GM12872 (cell line): Measurements from ENCODE around the gene MASP1.

Source experiments
- TF ChIP-seq, protein P1 (sequence below): IDR thresholded peaks from 3 replicates; pipeline ENCODE4 v1.5.1; 2011; ENCODE audit warnings: low read depth, mild to moderate bottlenecking, low read length, moderate library complexity; ENCODE audit not compliant: insufficient read depth

The MASP1 gene, protein sequence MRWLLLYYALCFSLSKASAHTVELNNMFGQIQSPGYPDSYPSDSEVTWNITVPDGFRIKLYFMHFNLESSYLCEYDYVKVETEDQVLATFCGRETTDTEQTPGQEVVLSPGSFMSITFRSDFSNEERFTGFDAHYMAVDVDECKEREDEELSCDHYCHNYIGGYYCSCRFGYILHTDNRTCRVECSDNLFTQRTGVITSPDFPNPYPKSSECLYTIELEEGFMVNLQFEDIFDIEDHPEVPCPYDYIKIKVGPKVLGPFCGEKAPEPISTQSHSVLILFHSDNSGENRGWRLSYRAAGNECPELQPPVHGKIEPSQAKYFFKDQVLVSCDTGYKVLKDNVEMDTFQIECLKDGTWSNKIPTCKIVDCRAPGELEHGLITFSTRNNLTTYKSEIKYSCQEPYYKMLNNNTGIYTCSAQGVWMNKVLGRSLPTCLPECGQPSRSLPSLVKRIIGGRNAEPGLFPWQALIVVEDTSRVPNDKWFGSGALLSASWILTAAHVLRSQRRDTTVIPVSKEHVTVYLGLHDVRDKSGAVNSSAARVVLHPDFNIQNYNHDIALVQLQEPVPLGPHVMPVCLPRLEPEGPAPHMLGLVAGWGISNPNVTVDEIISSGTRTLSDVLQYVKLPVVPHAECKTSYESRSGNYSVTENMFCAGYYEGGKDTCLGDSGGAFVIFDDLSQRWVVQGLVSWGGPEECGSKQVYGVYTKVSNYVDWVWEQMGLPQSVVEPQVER

DNA sequence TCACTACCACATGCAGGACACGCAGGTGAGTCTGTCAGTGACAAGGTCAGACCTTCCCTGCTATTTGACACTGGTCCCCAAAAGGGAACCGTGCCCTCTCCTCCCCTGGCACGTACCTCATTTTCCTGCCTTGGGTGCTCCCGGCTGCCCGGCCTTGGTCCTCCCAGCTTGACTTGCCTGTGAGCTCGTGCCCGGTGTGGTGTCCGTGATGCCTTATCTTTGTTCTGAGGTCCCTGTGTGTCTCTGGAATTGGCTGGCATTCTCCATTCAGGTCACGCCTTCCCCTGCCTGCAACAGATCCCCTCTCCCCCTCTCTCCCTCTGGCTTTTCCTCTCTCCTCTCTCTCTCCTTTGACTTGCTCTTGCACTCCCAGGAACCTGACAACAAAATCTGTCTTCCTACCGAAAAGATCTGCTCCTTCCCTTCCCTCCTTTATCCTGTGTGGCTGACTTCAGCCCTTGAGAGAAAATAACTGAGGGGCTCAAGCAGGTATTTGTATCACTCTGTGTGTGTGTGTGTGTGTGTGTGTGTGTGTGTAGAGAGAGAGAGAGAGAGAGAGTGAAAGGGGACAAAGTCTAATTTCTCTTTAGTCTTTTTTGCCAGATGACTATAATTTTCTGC, at the start of gene MASP1:
MASP1 (minus strand) TSS at position 226 of the 621 bp plus-strand sequence; CDS start at position 121, 105 bp downstream.
- TF ChIP-seq, protein P1, sequence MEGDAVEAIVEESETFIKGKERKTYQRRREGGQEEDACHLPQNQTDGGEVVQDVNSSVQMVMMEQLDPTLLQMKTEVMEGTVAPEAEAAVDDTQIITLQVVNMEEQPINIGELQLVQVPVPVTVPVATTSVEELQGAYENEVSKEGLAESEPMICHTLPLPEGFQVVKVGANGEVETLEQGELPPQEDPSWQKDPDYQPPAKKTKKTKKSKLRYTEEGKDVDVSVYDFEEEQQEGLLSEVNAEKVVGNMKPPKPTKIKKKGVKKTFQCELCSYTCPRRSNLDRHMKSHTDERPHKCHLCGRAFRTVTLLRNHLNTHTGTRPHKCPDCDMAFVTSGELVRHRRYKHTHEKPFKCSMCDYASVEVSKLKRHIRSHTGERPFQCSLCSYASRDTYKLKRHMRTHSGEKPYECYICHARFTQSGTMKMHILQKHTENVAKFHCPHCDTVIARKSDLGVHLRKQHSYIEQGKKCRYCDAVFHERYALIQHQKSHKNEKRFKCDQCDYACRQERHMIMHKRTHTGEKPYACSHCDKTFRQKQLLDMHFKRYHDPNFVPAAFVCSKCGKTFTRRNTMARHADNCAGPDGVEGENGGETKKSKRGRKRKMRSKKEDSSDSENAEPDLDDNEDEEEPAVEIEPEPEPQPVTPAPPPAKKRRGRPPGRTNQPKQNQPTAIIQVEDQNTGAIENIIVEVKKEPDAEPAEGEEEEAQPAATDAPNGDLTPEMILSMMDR = no peak

DNA sequence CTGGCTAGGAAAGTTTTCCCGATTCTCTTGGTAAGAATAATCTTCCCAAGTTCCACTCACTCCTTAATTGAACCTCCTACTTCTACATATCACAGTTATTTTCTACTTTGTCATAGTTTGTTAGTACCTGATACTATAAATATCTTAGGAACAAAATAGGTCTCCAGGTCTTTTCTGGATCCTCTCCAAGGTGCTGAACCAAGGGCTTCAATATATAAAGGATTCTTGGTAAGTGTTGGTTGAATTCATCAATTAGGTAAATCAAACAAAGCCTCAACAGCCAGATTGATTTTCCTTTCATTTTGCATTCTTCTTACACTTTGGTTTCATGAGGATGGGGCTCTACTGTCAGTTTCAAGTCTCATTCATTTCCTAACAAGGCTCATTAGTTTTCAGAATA, 49.0 kb upstream of the MASP1 start:
- TF ChIP-seq, protein P1 = no peak

DNA sequence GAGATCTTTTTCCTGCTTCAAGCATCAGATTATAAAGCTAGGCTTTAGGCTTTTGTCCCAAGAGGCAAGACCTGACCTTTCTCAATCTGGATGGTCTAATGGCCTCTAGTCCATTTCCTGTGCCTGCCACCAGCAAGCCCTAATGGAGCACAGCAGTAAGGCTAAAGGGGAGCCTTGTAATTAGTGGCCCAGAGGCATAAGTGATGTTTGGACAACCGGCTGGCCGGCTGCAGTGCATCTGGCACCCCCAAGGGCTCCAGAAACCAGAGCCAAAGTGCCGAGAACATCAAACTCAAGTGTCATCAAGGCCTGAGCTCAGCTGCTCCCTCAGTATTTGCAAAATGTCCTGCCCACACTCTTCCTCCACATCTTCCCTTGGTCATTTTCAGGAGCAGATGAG, 44.8 kb upstream of the MASP1 start:
- TF ChIP-seq, protein P1 = no peak

DNA sequence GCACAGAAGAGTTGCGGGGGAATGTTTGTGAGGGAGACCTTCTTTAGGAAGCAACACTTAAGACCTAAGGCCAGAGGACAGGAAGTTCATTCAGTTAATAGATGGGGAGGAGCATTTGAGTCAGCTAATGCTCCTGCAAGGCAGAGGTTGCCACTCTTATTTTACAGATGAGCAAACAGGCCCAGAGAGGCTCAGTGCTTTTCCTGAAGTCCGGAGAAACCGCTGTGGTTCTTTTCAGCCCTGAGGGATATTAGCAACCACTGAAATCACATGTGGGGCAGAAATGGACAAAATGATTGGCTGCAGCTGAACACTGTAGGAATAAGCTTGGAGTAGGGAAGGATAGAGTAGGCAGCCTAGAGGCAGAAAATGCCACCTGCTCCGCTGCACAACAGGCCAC, 43.4 kb upstream of the MASP1 start:
- TF ChIP-seq, protein P1 = no peak

DNA sequence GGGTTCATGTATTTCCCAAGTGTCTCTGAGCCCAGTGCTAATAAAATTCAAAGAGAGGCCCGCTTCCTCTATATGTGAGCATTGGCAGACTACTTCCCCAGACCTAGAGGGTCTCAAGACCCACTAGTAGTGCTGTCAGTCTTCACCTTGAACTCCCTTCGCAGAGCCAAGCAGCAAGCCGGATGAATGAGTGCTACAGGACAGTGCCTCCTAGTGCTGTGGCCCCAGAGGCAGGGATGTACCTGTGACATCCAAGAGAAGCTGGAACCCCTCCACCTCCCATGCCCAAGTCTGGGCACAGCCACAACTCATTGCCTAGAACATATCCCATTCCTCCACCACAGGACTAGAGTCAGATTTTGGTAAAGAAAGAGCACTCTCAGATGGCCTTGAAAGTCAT, 37.2 kb upstream of the MASP1 start:
- TF ChIP-seq, protein P1 = no peak

DNA sequence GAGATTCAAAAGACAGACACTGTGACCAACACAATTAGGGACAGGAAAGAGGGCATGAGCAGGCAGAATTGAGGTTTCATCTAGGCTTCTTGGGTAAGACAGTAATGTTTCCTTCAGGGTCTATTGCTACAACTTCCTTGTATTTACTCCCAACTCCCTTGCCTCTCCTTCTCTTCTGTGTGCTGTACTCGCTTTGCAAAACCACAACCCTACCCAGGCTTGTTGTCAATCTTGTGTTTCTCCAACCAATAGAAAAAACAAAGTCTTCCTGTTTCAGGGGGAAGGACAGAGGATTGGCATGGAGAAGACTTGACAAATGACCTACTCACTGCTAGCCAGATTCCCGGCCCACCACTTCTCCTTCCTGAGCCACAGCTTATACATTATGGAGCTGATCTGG, 36.3 kb upstream of the MASP1 start:
- TF ChIP-seq, protein P1 = no peak

DNA sequence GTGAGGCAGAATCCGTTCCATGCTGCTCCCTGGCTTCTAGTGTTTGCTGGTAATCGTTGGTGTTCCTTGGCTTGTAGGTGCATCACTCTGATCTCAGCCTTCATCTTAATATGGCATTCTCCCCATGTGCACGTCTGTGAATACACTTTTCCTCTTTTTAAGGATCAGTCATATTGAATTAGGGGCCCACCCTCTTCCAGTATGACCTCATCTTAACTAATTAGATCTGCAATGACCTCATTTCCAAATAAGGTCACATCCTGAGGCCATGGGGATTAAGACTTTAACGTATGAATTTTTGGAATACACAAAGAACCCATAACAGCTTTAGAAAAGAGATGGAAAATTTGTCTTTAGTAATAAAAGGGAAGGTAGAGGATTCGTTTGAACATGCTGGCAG, 34.1 kb upstream of the MASP1 start:
- TF ChIP-seq, protein P1 = no peak
